Measurements from ENCODE around the gene TRAF5.

TRAF5 gene

GRCh38 chr1:211376807-211377470 is 50.3 kb downstream of the TRAF5 start:
- ChIA-PET CTCF (no interaction called here), POLR2A (no interaction called here)

DNA sequence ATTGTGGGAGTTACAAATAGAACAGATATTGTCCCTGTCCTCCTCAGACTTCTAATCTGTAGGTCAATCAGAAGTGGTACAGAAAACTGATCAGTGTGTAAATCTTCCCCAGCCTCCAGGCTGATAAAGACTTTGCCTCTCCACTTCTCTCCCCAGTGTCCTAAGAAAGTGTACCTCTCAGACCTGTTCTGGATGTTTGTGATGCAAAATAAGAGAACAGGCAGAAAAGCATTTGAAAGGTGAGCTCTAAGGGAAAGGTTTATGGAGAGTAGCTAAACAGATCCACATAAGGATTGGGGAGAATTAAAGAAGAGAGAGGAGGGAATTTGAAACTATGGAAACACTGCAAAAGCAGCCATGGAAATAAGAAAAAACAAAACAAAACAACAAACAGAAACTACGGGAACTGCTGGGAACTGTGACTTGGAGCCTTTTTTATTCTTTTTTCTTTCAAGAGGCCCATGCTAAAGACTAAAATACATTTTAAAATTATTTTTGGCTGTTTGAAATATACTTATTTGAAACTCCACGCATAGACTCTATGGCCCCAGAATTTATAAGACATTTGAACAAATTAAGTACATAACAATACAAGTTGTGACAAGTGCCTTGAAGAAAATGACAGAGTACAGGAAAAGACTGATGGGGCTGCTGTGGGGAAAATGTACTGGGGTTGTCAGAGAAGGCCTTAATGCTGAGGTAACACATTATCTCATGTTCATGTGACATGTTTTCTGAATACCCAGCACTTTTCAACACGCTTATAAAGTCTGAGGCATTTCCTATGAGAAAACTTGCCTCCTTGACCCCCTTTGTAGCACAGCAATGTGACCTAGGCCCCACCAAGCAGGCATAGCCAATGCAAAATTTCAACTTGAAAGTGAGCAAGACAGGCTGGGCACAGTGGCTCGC is 51.2 kb downstream of the TRAF5 start:
- no peak overlapping the region for H3K4me3 ChIP-seq (ENCODE audit: low read depth, low read length)
- CTCF ChIA-PET, result interaction anchor here (3.1 kb wide), 1 partner anchor 54 kb away, joined by 12 read pairs; no protein-coding TSS in a partner anchor
- POLR2A ChIA-PET, result no interaction called here
- no peak for DNase-seq (ENCODE audit: low read depth, low spot score)
- no peak for TF ChIP-seq CTCF (IDR thresholded peaks at IDR 0.05; ENCODE audit: insufficient read depth, low read length, missing control alignments)

More at GRCh38 chr1:211376807-211377470, 50.3 kb downstream of the TRAF5 start:
- no peak overlapping the region for H3K4me3 ChIP-seq (ENCODE audit: low read depth, low read length)
- TF ChIP-seq CTCF (IDR thresholded peaks at IDR 0.05; ENCODE audit: insufficient read depth, low read length, missing control alignments), result no peak
- no peak for DNase-seq (ENCODE audit: low read depth, low spot score)

GRCh38 chr1:211378844-211379243 is 52.2 kb downstream of the TRAF5 start:
- DNase-seq (ENCODE audit: low read depth, low spot score), result peak; percentile 53
- ChIA-PET CTCF (interaction anchor here (0.7 to 3.1 kb wide), 2 partner anchors 55 to 93 kb away, joined by 3 to 12 read pairs; no protein-coding TSS in a partner anchor), POLR2A (no interaction called here)
- H3K4me3 ChIP-seq (ENCODE audit: low read depth, low read length), result no peak overlapping the region
- no peak for TF ChIP-seq CTCF (IDR thresholded peaks at IDR 0.05; ENCODE audit: insufficient read depth, low read length, missing control alignments)

GRCh38 chr1:211379446-211379845 is 52.8 kb downstream of the TRAF5 start:
- no peak for DNase-seq (ENCODE audit: low read depth, low spot score)
- no peak overlapping the region for H3K4me3 ChIP-seq (ENCODE audit: low read depth, low read length)
- ChIA-PET CTCF (interaction anchor here (0.7 to 3.1 kb wide), 2 partner anchors 56 to 92 kb away, joined by 3 to 12 read pairs; no protein-coding TSS in a partner anchor), POLR2A (no interaction called here)
- TF ChIP-seq CTCF (IDR thresholded peaks at IDR 0.05; ENCODE audit: insufficient read depth, low read length, missing control alignments), result no peak

GRCh38 chr1:211381481-211382181 is 55.0 kb downstream of the TRAF5 start:
- no peak for DNase-seq (ENCODE audit: low read depth, low spot score)
- TF ChIP-seq CTCF (IDR thresholded peaks at IDR 0.05; ENCODE audit: insufficient read depth, low read length, missing control alignments), result no peak
- CTCF ChIA-PET, result interaction anchor here (1.6 to 3.1 kb wide), 3 partner anchors 58 to 134 kb away, joined by 4 to 12 read pairs (median 9); no protein-coding TSS in a partner anchor
- POLR2A ChIA-PET, result no interaction called here
- H3K4me3 ChIP-seq (ENCODE audit: low read depth, low read length), result no peak overlapping the region
